OCI-LY7 (cell line): Measurements from ENCODE around the gene SEC31A.

ENCODE experiments used
- EZH2phosphoT487 ChIP-seq: fragments of 200-600 bp; sonication (generic); IDR thresholded peaks from 2 replicates; pipeline ENCODE4 v1.6.1; 2018; ENCODE audit warnings: low read depth, borderline replicate concordance, mild to moderate bottlenecking, mixed run types, antibody characterized with exemption, low read length, moderate library complexity, mixed read lengths
- TF ChIP-seq, protein P1 (sequence below): fragments of 200-600 bp; sonication (generic); conservative IDR thresholded peaks from 2 replicates; pipeline ENCODE4 v1.5.1; 2014; ENCODE audit warnings: mild to moderate bottlenecking, antibody characterized with exemption, low read length, moderate library complexity, mixed read lengths

GRCh38 chr4:82842593-82842992, 48.4 kb downstream of the SEC31A start:
- TF ChIP-seq, protein P1, sequence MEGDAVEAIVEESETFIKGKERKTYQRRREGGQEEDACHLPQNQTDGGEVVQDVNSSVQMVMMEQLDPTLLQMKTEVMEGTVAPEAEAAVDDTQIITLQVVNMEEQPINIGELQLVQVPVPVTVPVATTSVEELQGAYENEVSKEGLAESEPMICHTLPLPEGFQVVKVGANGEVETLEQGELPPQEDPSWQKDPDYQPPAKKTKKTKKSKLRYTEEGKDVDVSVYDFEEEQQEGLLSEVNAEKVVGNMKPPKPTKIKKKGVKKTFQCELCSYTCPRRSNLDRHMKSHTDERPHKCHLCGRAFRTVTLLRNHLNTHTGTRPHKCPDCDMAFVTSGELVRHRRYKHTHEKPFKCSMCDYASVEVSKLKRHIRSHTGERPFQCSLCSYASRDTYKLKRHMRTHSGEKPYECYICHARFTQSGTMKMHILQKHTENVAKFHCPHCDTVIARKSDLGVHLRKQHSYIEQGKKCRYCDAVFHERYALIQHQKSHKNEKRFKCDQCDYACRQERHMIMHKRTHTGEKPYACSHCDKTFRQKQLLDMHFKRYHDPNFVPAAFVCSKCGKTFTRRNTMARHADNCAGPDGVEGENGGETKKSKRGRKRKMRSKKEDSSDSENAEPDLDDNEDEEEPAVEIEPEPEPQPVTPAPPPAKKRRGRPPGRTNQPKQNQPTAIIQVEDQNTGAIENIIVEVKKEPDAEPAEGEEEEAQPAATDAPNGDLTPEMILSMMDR: peak; percentile 63
- TF ChIP-seq EZH2phosphoT487: no peak
